NB4 (cell line): Measurements from ENCODE around the gene PIK3CA.

ENCODE experiments used
- DNase-seq: peaks from one replicate; pipeline ENCODE4 v3.0.0; 2010; ENCODE audit warnings: low read depth
- H3K4me3 ChIP-seq: one replicate; pipeline ENCODE4 v1.5.1; 2011; ENCODE audit warnings: mild to moderate bottlenecking, low read depth, low read length, moderate library complexity
- MYC ChIP-seq: IDR thresholded peaks from 2 replicates; pipeline ENCODE4 v1.6.1; 2011; ENCODE audit warnings: low read depth, low read length
- POLR2A ChIP-seq: IDR thresholded peaks from 2 replicates; pipeline ENCODE4 v1.6.1; 2011; ENCODE audit warnings: mild to moderate bottlenecking; ENCODE audit not compliant: insufficient read length; ENCODE audit errors: extremely low read depth
- TF ChIP-seq, protein P1 (sequence below): IDR thresholded peaks from one replicate; pipeline ENCODE4 v1.5.1; 2012; ENCODE audit warnings: low read depth, low read length
- TF ChIP-seq, protein P2 (sequence below): IDR thresholded peaks from 2 replicates; pipeline ENCODE4 v1.6.1; 2011; ENCODE audit warnings: low read depth, low read length

PIK3CA gene

GRCh38 chr3:179174316-179174715 lies 26.2 kb downstream of the PIK3CA start:
- no peak for DNase-seq
- no peak overlapping the region for H3K4me3 ChIP-seq
- TF ChIP-seq POLR2A, result no peak
- TF ChIP-seq, protein P1, sequence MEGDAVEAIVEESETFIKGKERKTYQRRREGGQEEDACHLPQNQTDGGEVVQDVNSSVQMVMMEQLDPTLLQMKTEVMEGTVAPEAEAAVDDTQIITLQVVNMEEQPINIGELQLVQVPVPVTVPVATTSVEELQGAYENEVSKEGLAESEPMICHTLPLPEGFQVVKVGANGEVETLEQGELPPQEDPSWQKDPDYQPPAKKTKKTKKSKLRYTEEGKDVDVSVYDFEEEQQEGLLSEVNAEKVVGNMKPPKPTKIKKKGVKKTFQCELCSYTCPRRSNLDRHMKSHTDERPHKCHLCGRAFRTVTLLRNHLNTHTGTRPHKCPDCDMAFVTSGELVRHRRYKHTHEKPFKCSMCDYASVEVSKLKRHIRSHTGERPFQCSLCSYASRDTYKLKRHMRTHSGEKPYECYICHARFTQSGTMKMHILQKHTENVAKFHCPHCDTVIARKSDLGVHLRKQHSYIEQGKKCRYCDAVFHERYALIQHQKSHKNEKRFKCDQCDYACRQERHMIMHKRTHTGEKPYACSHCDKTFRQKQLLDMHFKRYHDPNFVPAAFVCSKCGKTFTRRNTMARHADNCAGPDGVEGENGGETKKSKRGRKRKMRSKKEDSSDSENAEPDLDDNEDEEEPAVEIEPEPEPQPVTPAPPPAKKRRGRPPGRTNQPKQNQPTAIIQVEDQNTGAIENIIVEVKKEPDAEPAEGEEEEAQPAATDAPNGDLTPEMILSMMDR, result no peak
- TF ChIP-seq MYC, result no peak
- TF ChIP-seq, protein P2, sequence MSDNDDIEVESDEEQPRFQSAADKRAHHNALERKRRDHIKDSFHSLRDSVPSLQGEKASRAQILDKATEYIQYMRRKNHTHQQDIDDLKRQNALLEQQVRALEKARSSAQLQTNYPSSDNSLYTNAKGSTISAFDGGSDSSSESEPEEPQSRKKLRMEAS, result no peak

- TF ChIP-seq MYC (no peak), POLR2A (no peak)
- TF ChIP-seq, protein P2, result no peak
- TF ChIP-seq, protein P1, result no peak
- no peak for DNase-seq
- H3K4me3 ChIP-seq, result no peak overlapping the region
These were observed 26.7 kb downstream of the PIK3CA start for GRCh38 chr3:179174898-179175297.

- DNase-seq, result no peak
- TF ChIP-seq POLR2A (no peak), MYC (no peak)
- TF ChIP-seq, protein P1, result no peak
- TF ChIP-seq, protein P2, result no peak
- no peak overlapping the region for H3K4me3 ChIP-seq
These were observed 27.2 kb downstream of the PIK3CA start for GRCh38 chr3:179175358-179175757.

- no peak for TF ChIP-seq POLR2A
- TF ChIP-seq, protein P2, result no peak
- TF ChIP-seq MYC, result no peak
- TF ChIP-seq, protein P1, result no peak
- no peak for DNase-seq
These were observed 29.5 kb downstream of the PIK3CA start for GRCh38 chr3:179177611-179178010.

DNA sequence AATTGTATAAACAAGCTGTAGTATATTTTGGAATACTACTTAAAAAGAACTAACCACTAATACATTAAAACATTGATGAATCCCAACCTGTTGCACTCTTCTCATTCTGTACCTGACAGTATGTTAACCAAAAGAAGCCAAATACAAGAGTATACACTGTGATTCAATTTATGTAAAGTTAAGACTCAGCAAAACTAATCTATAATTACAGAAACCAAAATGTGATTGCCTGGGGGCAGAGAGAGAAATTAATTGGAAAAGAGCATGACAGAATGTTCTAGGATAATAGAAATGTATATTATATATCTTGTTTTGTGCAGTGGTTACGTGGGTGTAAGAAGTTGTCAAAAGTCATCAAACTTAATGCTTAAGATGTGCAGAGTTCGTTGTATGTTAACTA lies 31.1 kb downstream of the PIK3CA start:
- TF ChIP-seq, protein P2, result no peak
- no peak for TF ChIP-seq MYC
- TF ChIP-seq POLR2A, result no peak
- TF ChIP-seq, protein P1, result no peak
- no peak overlapping the region for H3K4me3 ChIP-seq
- no peak for DNase-seq

More at GRCh38 chr3:179177611-179178010, 29.5 kb downstream of the PIK3CA start:
- H3K4me3 ChIP-seq, result no peak overlapping the region
